Activated CD4-positive, alpha-beta T cell treated with anti-CD3 and anti-CD28 coated beads for 24 hours (primary cell): ENCODE measurements around the gene FAM83F.

Experiments
- DNase-seq, 2 donors: peaks; one replicate each; pipeline ENCODE4 v3.0.0-alpha.2; 2020; ENCODE audit warnings: low read depth in 2 of 2

Gene FAM83F

GRCh38 chr22:40065981-40066380, 71.2 kb downstream of the FAM83F start:
- no peak for DNase-seq

- DNase-seq = no peak
These were observed 72.9 kb downstream of the FAM83F start for GRCh38 chr22:40067639-40068038.

GRCh38 chr22:40070701-40071100, 75.9 kb downstream of the FAM83F start:
- DNase-seq = no peak

DNA sequence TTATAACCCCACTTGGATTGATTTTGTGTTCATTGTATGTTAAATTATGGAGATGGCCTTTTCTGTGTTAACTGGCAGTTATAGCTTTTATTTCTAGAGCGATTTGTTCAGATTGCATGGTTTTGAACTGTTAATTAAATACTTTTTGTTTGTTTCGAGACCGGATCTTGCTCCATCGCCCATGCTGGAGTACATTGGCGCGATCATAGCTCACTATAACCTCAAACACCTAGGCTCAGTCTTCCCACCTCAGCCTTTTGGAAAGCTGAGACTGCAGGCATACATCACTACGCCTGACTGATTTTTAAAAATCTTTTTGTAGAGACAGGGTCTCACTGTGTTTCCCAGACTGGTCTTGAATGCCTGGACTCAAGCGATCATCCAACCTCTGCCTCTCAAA, 77.0 kb downstream of the FAM83F start:
- DNase-seq = no peak

GRCh38 chr22:40076702-40077645, 82.2 kb downstream of the FAM83F start:
- DNase-seq = no peak

DNA sequence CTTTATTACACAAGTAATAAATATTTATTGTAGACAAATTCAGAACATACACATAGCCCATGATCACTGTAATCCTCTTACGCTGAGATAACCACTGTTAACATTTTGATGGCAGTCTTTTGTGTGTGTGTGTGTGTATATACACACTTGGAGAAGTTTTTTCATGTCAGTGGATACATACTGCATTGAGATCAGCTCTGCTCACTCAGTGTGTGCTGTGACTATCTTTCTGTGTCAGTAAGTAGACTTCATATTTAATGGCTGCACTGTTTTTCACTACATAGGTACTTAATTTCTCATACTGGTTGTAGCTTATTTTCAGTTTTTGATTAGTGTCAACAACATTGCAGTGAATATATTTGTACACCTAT, 82.9 kb downstream of the FAM83F start:
- no peak for DNase-seq

- no peak for DNase-seq
These were observed 86.9 kb downstream of the FAM83F start for GRCh38 chr22:40081662-40082061.

GRCh38 chr22:40082184-40082583, 87.4 kb downstream of the FAM83F start:
- DNase-seq = no peak

DNA sequence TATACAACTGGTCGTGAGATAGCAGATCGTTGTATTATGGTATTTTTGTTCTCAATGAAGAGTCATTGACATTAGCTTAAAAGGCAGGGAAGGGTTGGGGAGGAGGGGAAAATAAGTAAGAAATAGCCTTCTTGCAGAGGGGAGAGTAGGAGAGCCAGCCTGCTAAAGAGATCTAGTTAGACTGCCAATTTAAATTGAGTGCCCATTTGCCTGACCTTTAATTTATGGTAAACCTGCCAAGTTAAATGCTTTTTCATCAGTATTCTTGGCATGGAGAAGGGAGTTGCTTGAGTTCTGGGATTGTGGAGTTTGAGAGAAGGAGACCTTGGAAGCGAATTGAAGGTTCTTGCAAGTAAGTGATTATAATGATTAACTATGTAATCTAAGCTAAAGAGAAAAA, 89.0 kb downstream of the FAM83F start:
- DNase-seq = no peak

DNA sequence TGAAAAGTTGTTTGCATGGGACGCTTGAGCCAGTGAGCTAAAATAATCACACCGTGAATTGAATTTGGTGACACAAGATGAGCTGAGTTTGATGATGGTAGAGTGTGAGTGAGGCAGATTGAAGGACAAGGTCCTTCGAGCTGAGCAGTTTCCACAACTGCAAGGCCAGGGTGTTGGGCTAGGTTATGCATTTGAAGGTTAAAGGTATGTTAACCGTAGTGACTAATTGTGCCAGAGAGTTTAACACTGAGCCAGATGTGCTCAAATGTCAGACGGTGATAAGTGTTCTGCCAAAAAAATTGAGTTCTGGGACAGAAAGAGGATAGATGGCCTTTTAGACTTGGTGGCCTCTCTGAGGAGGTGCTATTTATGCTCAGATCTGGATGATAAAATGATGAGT, 89.5 kb downstream of the FAM83F start:
- DNase-seq = no peak

GRCh38 chr22:40088818-40089217, 94.1 kb downstream of the FAM83F start:
- no peak for DNase-seq
